Endodermal cell (in vitro differentiated cells): ENCODE measurements around the gene EIF4H. TPM values are rescaled to one million over a fixed set of nuclear protein-coding genes. Genes with fewer than 3 reads are reported as not detected.

Source experiments
- DNase-seq: peaks from one replicate; pipeline ENCODE4 v3.0.0-alpha.2; 2017
- H3K27ac ChIP-seq: 2 replicates; pipeline ENCODE4 v1.5.1; 2013; ENCODE audit warnings: mild to moderate bottlenecking, low read depth, low read length, moderate library complexity
- H3K27me3 ChIP-seq: 2 replicates; pipeline ENCODE4 v1.6.1; 2013; ENCODE audit warnings: mild to moderate bottlenecking, low read length, moderate library complexity; ENCODE audit not compliant: insufficient read depth, control insufficient read depth, poor library complexity, severe bottlenecking
- H3K36me3 ChIP-seq: 2 replicates; pipeline ENCODE4 v1.7.0; 2013; ENCODE audit warnings: mild to moderate bottlenecking, low read length, moderate library complexity; ENCODE audit not compliant: control insufficient read depth, insufficient read depth
- H3K4me1 ChIP-seq: one replicate; pipeline ENCODE4 v1.7.0; 2013; ENCODE audit warnings: low read length; ENCODE audit not compliant: control insufficient read depth, insufficient read depth
- H3K4me3 ChIP-seq: 2 replicates; pipeline ENCODE4 v1.5.1; 2013; ENCODE audit warnings: mild to moderate bottlenecking, low read length, moderate library complexity
- H3K9ac ChIP-seq: 2 replicates; pipeline ENCODE4 v1.6.1; 2013; ENCODE audit warnings: mild to moderate bottlenecking, low read length, moderate library complexity; ENCODE audit not compliant: poor library complexity, severe bottlenecking; ENCODE audit errors: extremely low read depth
- H3K9me3 ChIP-seq: 2 replicates; pipeline ENCODE4 v1.6.1; 2013; ENCODE audit warnings: mild to moderate bottlenecking, low read length, moderate library complexity; ENCODE audit not compliant: control insufficient read depth
- H3K27ac Mint-ChIP-seq: 2 replicates; pipeline ENCODE4 v1.8.0; 2020; ENCODE audit warnings: mixed read lengths
- H3K27me3 Mint-ChIP-seq: 2 replicates; pipeline ENCODE4 v1.8.0; 2021; ENCODE audit warnings: mild to moderate bottlenecking, mixed read lengths; ENCODE audit not compliant: insufficient read depth
- H3K36me3 Mint-ChIP-seq: 2 replicates; pipeline ENCODE4 v1.8.0; 2020; ENCODE audit warnings: low read depth, mixed read lengths
- H3K4me1 Mint-ChIP-seq: 2 replicates; pipeline ENCODE4 v1.8.0; 2020; ENCODE audit warnings: mixed read lengths
- H3K4me3 Mint-ChIP-seq: 2 replicates; pipeline ENCODE4 v1.8.0; 2020; ENCODE audit warnings: mild to moderate bottlenecking, moderate library complexity, mixed read lengths
- H3K9me3 Mint-ChIP-seq: 2 replicates; pipeline ENCODE4 v1.8.0; 2020; ENCODE audit warnings: mild to moderate bottlenecking, mixed read lengths
- WGBS, 2 experiments: methylation state at CpG; one replicate each; pipeline versions ENCODE4 v1.1.5 to v1.1.7; 2013; ENCODE audit warnings: missing lambda C conversion rate in 2 of 2, mixed read lengths in 1 of 2; ENCODE audit not compliant: insufficient coverage in 1 of 2, insufficient read length in 1 of 2; 5-methylcytosine and 5-hydroxymethylcytosine counted together
- microRNA-seq: library from miRNA; unstranded; fragments of <30 nt; microRNA quantifications from one replicate; pipeline ENCODE4 v1.2.0, GENCODE V29; 2020; ENCODE audit warnings: borderline microRNAs expressed
- total RNA-seq, 2 donors: library from RNA; stranded (reverse); fragmentation: NEBNext Ultra II Directional in 1 of 2; extraction: Animal tissue kit (Norgen Biotek cat#: 25700) in 1 of 2; gene quantifications; 2 replicates in 1 of 2; 3 replicates in 1 of 2; pipeline ENCODE4 v1.2.1, GENCODE V29; 2021
- TF ChIP-seq, protein P1 (sequence below): fragments of 200-600 bp; sonication (generic); conservative IDR thresholded peaks from 2 replicates; pipeline ENCODE4 v1.5.0; 2021; ENCODE audit warnings: antibody characterized with exemption, mild to moderate bottlenecking

EIF4H gene
- total RNA-seq, 2 donors from 2014 or later = 305 to 346 TPM

DNA sequence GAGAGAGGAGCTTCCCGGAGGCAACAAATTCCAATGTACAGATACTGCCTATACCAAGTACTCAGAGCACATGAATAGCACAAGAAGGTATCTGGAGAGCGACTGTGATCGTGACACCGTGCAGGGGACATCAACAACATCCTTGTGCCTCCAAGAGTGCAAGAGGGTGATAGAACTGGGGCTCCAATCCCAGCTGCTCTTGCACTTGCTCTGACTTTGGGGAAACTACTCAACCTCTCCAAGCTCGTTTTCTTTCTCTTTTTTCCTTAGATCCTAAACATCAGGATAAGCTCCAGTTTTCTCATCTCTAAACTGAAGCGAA lies 67.9 kb downstream of the EIF4H start:
- H3K4me1 ChIP-seq = no peaks in the 10 kb centered on the region
- H3K27ac ChIP-seq = no peak overlapping the region
- TF ChIP-seq, protein P1, sequence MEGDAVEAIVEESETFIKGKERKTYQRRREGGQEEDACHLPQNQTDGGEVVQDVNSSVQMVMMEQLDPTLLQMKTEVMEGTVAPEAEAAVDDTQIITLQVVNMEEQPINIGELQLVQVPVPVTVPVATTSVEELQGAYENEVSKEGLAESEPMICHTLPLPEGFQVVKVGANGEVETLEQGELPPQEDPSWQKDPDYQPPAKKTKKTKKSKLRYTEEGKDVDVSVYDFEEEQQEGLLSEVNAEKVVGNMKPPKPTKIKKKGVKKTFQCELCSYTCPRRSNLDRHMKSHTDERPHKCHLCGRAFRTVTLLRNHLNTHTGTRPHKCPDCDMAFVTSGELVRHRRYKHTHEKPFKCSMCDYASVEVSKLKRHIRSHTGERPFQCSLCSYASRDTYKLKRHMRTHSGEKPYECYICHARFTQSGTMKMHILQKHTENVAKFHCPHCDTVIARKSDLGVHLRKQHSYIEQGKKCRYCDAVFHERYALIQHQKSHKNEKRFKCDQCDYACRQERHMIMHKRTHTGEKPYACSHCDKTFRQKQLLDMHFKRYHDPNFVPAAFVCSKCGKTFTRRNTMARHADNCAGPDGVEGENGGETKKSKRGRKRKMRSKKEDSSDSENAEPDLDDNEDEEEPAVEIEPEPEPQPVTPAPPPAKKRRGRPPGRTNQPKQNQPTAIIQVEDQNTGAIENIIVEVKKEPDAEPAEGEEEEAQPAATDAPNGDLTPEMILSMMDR = no peak
- no peak overlapping the region for H3K27ac Mint-ChIP-seq
- H3K9me3 Mint-ChIP-seq = no peaks in the 10 kb centered on the region
- no peak for DNase-seq
- H3K9ac ChIP-seq = no peak overlapping the region
- H3K36me3 Mint-ChIP-seq = peaks cover 52% of the 10 kb centered on the region
- peaks cover 74% of the 10 kb centered on the region for H3K36me3 ChIP-seq
- H3K4me1 Mint-ChIP-seq = no peaks in the 10 kb centered on the region
- H3K9me3 ChIP-seq = no peaks in the 10 kb centered on the region
- H3K4me3 ChIP-seq = no peak overlapping the region
- H3K4me3 Mint-ChIP-seq = no peak overlapping the region
- H3K27me3 Mint-ChIP-seq = no peaks in the 10 kb centered on the region
- WGBS, 2 experiments = 89 to 95% methylated on average over 4 to 5 of the region's 6 CpGs
- H3K27me3 ChIP-seq = no peaks in the 10 kb centered on the region

DNA sequence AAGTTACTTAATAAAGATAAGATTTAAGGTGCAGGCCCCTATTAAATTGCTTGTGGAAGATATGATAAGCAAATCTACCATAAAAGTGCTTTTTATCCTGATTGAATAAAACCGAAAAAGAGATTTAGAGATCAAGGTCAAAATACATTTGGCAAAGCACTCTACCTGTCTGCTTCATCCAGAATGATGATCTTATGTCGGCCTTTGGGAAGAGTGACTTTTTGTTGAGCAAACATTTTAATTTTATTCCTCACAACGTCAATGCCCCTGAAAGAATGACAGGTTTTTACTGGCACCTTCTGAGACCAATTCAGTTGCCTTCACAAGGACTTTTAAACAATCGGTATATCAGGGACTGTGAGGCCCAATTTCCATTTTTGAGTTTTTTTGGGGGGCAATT lies 72.3 kb downstream of the EIF4H start:
- peaks cover 76% of the 10 kb centered on the region for H3K36me3 ChIP-seq

More for the DNA sequence above, 72.3 kb downstream of the EIF4H start:
- Histone ChIP-seq H3K4me3 (no peak overlapping the region), H3K27ac (no peak overlapping the region), H3K27me3 (no peaks in the 10 kb centered on the region), H3K9me3 (no peaks in the 10 kb centered on the region), H3K9ac (no peak overlapping the region), H3K4me1 (no peaks in the 10 kb centered on the region)
- H3K36me3 Mint-ChIP-seq = peaks cover 69% of the 10 kb centered on the region
- no peak overlapping the region for H3K4me3 Mint-ChIP-seq
- H3K27ac Mint-ChIP-seq = no peak overlapping the region
- no peaks in the 10 kb centered on the region for H3K9me3 Mint-ChIP-seq
- no peaks in the 10 kb centered on the region for H3K4me1 Mint-ChIP-seq
- DNase-seq = no peak
- TF ChIP-seq, protein P1 = no peak
- 92 to 100% methylated on average over 1 to 4 of the region's 4 CpGs for WGBS, 2 experiments
- no peaks in the 10 kb centered on the region for H3K27me3 Mint-ChIP-seq

Small RNA genes lying within 50 kb of the gene (microRNA-seq; reads per million reads assigned to microRNA genes)
- 51.2 reads per million, percentile 67 among the genes with 10 or more reads in this experiment for gene MIR590

Other genes with a start within 250 kb of the EIF4H start
- 1 to 10 TPM in 1 of 2 donors, under 1 TPM in 1; 0.70 to 1.6 TPM for gene ELN, start 146.2 kb upstream of the EIF4H start, total RNA-seq
- 10 to 100 TPM; 83.9 TPM for gene LIMK1, start 90.6 kb upstream of the EIF4H start, total RNA-seq
- gene LAT2, start 35.6 kb downstream of the EIF4H start, total RNA-seq = 1 to 10 TPM in 1 of 2 donors, under 1 TPM in 1; 0.55 to 1.0 TPM
- gene RFC2, start 80.0 kb downstream of the EIF4H start, total RNA-seq = 10 to 100 TPM; 56.7 to 71.6 TPM
- 10 to 100 TPM; 44.3 to 57.2 TPM for gene CLIP2, start 115.1 kb downstream of the EIF4H start, total RNA-seq